ENCODE results near the gene APOBEC3G.

APOBEC3G gene

DNA sequence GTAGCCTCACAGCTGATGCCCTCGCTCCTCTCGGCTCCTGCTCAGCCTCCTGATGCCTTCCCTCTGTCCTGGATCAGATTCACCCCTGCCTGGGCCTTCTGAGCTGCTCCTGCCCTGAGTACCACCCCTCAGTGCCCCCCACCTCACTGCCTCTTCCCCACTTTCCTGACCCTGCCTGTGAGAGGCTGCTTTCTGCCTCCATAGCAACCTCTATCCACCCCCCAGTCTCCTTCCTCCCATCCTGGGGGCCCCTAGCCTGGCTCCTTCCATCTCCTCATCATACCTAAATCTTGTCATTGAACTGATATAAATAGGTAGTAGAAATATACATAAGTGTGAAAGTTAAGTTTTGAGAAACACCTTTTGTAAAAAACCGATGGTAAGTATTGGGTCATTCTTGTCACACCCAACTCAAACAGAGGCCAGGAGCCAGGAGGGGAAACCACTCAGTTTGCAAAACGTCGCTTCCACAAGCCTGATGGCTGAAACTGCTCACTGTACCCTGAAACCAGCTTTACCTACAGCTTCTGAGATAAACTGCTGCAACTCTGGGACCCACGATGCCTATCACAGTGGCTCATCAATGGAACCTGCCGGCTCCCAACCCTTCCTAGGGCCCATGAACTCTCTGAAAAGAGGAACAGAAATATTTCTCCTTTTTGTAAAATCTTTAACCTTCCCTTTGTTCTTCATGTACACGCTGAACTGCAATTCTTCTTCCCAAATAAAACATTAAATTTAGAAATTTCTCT lies 15.2 kb downstream of the APOBEC3G start:
- no peak for DNase-seq

- no peak for DNase-seq
Observed at GRCh38 chr22:39094717-39095389, 17.8 kb downstream of the APOBEC3G start.

GRCh38 chr22:39095971-39096370 lies 18.9 kb downstream of the APOBEC3G start:
- DNase-seq: no peak

GRCh38 chr22:39097098-39098020 lies 20.3 kb downstream of the APOBEC3G start, which contains the start of gene APOBEC3H:
Gene APOBEC3H, plus strand, starts transcription at chr22:39097244. Its CDS starts 3,035 bp downstream, at chr22:39100279.
- DNase-seq: no peak

- no peak for DNase-seq
Observed at GRCh38 chr22:39098026-39098425, 21.0 kb downstream of the APOBEC3G start.

DNA sequence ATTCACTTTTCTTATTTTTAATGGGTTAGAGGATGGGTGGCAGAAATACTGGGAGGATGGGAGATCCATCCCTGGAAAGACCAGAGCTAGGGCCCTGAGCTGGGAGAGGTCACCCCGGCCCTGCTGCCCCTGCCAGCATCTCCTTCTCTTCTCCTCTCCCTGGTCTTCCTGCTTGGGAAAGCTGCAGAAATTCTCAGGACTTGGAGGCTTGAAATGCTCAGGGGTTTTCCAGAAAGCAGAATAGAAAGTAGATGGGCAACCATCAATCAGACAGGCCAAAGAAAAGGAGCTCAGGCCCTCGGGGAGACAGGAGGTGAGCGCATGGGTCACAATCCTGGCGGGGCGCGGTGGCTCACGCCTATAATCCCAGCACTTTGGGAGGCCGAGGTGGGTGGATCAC lies 21.5 kb downstream of the APOBEC3G start:
- no peak for DNase-seq

GRCh38 chr22:39101226-39101625 lies 24.2 kb downstream of the APOBEC3G start:
- no peak for DNase-seq

GRCh38 chr22:39103431-39103830 lies 26.4 kb downstream of the APOBEC3G start:
- no peak for DNase-seq

DNA sequence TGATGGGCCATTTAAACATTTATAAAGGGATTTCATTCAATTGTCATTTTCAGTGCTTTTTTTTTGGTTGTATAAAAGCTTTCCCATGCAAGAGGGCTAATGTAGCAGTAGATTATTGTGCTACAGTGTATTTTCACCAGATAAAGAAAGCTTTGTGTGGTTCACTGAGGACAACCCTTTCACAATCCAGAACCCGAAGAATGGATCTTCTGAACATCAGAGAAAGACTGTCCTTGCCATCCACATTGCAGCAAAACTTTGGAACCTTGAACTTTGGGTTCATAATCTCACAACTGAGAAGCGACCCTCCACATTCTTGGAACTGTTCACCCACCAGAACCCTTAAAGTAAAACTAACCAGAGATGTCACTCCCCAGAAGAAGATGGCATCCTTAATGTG lies 29.3 kb downstream of the APOBEC3G start:
- DNase-seq: no peak

DNA sequence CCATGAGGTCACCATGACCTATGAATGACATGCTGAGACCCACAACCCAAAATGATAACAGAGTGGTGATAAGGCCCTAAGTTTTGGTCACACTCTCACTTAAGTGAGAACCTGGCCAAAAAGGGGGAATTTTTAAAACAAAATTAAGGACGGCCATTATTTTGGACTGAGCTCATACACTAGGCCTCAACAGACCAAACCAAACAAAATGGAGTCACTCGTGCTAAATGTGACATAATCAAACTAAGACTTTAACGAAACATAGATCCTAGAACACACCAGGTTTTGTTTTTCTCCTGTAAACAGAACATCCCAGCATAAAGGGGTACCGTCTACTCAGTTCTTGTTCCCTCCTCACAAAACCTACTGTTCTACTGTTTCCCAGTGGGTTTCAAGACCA lies 31.4 kb downstream of the APOBEC3G start:
- no peak for DNase-seq

DNA sequence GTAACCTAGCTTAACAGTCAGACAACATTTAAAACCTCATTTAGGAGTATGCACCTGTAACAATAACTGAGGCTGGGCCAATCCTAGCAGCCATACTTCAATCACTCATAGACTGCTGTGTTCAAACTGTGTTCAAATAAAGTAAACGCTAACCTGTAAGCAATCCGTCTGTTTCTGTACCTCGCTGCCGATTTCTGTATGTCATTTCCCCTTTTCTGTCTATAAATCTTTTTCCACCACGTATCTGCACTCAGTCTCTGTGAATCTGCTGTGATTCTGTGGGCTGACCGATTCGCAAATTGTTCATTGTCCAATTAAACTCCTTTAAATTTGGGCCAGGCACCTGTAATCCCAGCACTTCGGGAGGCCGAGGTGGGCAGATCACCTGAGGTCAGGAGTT lies 32.3 kb downstream of the APOBEC3G start:
- DNase-seq: no peak

GRCh38 chr22:39110631-39111561 lies 33.8 kb downstream of the APOBEC3G start:
- no peak for DNase-seq

GRCh38 chr22:39114112-39114511 lies 37.0 kb downstream of the APOBEC3G start:
- no peak for DNase-seq

DNA sequence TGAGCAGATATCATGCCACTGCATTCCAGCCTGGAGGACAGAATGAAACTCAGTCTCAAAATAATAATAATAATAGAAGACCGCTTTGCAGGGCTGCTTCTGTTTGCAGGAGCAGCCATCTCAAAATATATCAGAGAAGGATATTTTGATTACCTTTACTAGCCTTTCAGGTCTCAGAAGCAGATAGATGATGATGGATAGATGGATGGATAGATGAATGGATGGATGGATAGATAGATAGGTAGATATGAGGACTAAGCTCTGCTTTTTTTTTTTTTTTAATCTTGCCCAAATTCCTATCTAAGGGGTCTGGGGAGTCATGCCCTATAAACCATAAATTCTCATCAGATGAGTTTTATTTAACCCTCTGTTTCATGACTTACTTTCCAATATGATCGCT lies 38.5 kb downstream of the APOBEC3G start:
- DNase-seq: no peak

- DNase-seq: no peak
Observed at GRCh38 chr22:39115977-39116621, 39.0 kb downstream of the APOBEC3G start.

GRCh38 chr22:39117585-39118191 lies 40.6 kb downstream of the APOBEC3G start:
- DNase-seq: no peak

DNA sequence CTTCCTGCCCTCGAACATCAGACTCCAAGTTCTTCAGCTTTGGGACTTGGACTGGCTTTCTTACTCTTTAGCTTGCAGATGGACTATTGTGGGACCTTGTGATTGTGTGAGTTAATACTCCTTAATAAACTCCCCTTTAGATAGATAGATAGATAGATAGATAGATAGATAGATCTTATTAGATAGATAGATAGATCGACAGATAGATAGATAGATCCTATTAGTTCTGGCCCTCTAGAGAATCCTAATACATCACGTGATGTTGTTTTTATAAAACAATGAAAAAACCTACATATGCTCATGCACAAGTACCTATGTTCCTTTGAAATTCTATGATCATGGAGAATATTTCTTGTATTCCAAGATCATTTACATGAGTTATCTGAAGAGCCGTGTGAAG lies 43.9 kb downstream of the APOBEC3G start:
- no peak for DNase-seq

DNA sequence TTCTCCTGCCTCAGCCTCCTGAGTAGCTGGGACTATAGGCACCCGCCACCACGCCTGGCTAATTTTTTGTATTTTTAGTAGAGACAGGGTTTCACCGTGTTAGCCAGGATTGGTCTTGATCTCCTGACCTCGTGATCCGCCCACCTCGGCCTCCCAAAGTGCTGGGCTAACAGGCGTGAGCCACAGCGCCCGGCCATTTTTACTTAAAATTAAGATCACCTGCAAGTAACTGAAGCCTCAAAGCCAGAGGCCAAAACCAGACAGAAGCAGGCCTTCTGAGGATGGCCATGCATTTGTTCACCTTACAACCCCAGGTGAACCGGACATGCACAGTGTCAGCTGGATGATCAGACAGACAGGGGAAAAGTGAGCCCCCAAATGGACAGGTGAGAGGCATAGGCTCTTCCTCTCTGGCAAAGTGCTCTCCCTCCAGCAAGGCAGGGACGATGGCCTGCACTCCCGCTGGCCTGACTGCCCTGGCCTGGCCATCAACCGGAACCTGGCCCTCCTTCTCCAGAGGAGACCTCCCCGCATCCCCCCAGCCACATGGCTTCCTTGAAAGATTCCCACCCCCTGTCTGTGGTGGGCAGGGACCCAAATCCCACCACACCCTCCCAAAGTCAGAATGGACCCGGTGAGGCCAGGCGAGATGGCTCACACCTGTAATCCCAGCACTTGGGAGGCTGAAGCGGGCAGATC lies 45.8 kb downstream of the APOBEC3G start:
- DNase-seq: no peak

DNA sequence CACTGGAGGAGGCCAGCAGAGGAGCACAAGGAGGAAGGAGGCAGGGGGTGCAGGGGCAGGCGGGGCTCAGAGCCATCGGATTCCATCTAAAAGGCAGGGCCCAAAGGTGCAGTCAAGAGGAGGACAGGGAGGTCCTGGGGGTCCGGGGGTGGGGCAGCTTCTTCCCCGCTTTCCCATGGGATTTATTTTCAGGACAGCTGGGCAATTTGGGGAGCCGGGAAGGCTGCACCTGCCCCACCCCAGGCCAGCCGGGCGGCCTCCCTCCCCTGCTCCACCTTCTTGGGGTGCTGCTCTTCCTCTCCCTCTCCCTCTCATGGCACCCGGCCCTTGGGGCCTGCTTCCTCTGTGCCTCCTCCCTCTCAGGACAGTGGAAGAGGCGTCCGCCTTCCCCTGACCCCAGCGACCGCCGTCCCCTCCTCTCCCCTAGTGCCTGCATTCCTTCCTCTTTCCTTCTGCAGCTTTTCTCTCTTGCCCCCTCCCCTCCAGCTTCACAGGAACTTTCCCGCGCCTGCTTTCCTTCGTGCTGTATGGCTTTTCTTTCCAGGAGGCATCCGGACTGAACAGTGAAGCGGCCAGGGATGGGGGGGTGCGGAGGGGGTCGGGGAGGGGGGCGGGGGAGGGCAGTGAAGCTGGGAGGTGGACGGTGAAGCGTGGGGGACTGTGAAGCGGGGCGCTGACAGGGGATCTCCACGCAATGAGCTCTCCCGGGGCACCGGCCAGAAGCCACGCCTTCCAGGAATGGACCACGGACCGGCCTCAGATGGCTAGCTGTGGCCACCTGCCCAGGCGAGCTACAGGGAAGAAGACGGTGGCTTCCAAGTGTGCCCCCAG lies 46.9 kb downstream of the APOBEC3G start:
- no peak for DNase-seq

GRCh38 chr22:39125622-39126021 lies 48.5 kb downstream of the APOBEC3G start:
- DNase-seq: no peak
